ENCODE data around the gene AGPAT3.
"Not testable (repeated sequence)": the region's sequence is repeated elsewhere in the genome, so short reads cannot be mapped to it uniquely, and the experiment has no call there.

AGPAT3 gene

GRCh38 chr21:43842742-43843141 lies 22.3 kb upstream of the AGPAT3 start:
- H3K4me1 ChIP-seq (ENCODE audit: insufficient read depth, poor library complexity, severe bottlenecking): no peaks in the 10 kb centered on the region
- no peak for TF ChIP-seq CTCF (IDR thresholded peaks at IDR 0.05; ENCODE audit: poor library complexity, severe bottlenecking)
- no peaks in the 10 kb centered on the region for H3K36me3 ChIP-seq (ENCODE audit: low read depth)
- DNase-seq (ENCODE audit: low spot score) (no peak), ATAC-seq (ENCODE audit: low read depth) (no peak)
- no peaks in the 10 kb centered on the region for H3K9me3 ChIP-seq (ENCODE audit: severe bottlenecking)
- no peak overlapping the region for H3K27ac ChIP-seq (ENCODE audit: poor library complexity, severe bottlenecking)
- H3K4me3 ChIP-seq (ENCODE audit: severe bottlenecking): no peak overlapping the region
- no peaks in the 10 kb centered on the region for H3K27me3 ChIP-seq (ENCODE audit: insufficient read depth, poor library complexity, severe bottlenecking)

- H3K4me3 ChIP-seq (ENCODE audit: severe bottlenecking); H3K36me3 ChIP-seq (ENCODE audit: low read depth); H3K27ac ChIP-seq (ENCODE audit: poor library complexity, severe bottlenecking); H3K4me1 ChIP-seq (ENCODE audit: insufficient read depth, poor library complexity, severe bottlenecking); DNase-seq (ENCODE audit: low spot score); ATAC-seq (ENCODE audit: low read depth); H3K27me3 ChIP-seq (ENCODE audit: insufficient read depth, poor library complexity, severe bottlenecking); H3K9me3 ChIP-seq (ENCODE audit: severe bottlenecking): not testable (repeated sequence)
Measured at GRCh38 chr21:43844906-43845305, 20.1 kb upstream of the AGPAT3 start.

GRCh38 chr21:43845386-43845785 lies 19.6 kb upstream of the AGPAT3 start:
- H3K27ac ChIP-seq (ENCODE audit: poor library complexity, severe bottlenecking): no peak overlapping the region
- H3K27me3 ChIP-seq (ENCODE audit: insufficient read depth, poor library complexity, severe bottlenecking): no peaks in the 10 kb centered on the region
- H3K4me1 ChIP-seq (ENCODE audit: insufficient read depth, poor library complexity, severe bottlenecking): no peaks in the 10 kb centered on the region
- H3K36me3 ChIP-seq (ENCODE audit: low read depth): no peaks in the 10 kb centered on the region
- no peak for ATAC-seq (ENCODE audit: low read depth)
- H3K4me3 ChIP-seq (ENCODE audit: severe bottlenecking): no peak overlapping the region
- H3K9me3 ChIP-seq (ENCODE audit: severe bottlenecking): no peaks in the 10 kb centered on the region
- no peak for TF ChIP-seq CTCF (IDR thresholded peaks at IDR 0.05; ENCODE audit: poor library complexity, severe bottlenecking)
- no peak for DNase-seq (ENCODE audit: low spot score)

GRCh38 chr21:43846430-43846829 lies 18.6 kb upstream of the AGPAT3 start:
- ATAC-seq (ENCODE audit: low read depth): no peak
- no peaks in the 10 kb centered on the region for H3K36me3 ChIP-seq (ENCODE audit: low read depth)
- no peaks in the 10 kb centered on the region for H3K9me3 ChIP-seq (ENCODE audit: severe bottlenecking)
- no peaks in the 10 kb centered on the region for H3K4me1 ChIP-seq (ENCODE audit: insufficient read depth, poor library complexity, severe bottlenecking)
- H3K27ac ChIP-seq (ENCODE audit: poor library complexity, severe bottlenecking): no peak overlapping the region
- no peaks in the 10 kb centered on the region for H3K27me3 ChIP-seq (ENCODE audit: insufficient read depth, poor library complexity, severe bottlenecking)
- no peak overlapping the region for H3K4me3 ChIP-seq (ENCODE audit: severe bottlenecking)
- DNase-seq (ENCODE audit: low spot score): no peak
- no peak for TF ChIP-seq CTCF (IDR thresholded peaks at IDR 0.05; ENCODE audit: poor library complexity, severe bottlenecking)

- no peaks in the 10 kb centered on the region for H3K36me3 ChIP-seq (ENCODE audit: low read depth)
- H3K9me3 ChIP-seq (ENCODE audit: severe bottlenecking): no peaks in the 10 kb centered on the region
- H3K4me3 ChIP-seq (ENCODE audit: severe bottlenecking): no peak overlapping the region
- DNase-seq (ENCODE audit: low spot score) (no peak), ATAC-seq (ENCODE audit: low read depth) (no peak)
- H3K27me3 ChIP-seq (ENCODE audit: insufficient read depth, poor library complexity, severe bottlenecking): no peaks in the 10 kb centered on the region
- H3K27ac ChIP-seq (ENCODE audit: poor library complexity, severe bottlenecking): no peak overlapping the region
- TF ChIP-seq CTCF (IDR thresholded peaks at IDR 0.05; ENCODE audit: poor library complexity, severe bottlenecking): no peak
- no peaks in the 10 kb centered on the region for H3K4me1 ChIP-seq (ENCODE audit: insufficient read depth, poor library complexity, severe bottlenecking)
Measured at GRCh38 chr21:43847301-43847700, 17.7 kb upstream of the AGPAT3 start.

Measured in RWPE2 (cell line).